ENCODE data around the gene SPRY2.

- no peak for TF ChIP-seq BHLHE40 (IDR thresholded peaks at IDR 0.05; ENCODE audit: borderline replicate concordance)
- TF ChIP-seq, protein P1, sequence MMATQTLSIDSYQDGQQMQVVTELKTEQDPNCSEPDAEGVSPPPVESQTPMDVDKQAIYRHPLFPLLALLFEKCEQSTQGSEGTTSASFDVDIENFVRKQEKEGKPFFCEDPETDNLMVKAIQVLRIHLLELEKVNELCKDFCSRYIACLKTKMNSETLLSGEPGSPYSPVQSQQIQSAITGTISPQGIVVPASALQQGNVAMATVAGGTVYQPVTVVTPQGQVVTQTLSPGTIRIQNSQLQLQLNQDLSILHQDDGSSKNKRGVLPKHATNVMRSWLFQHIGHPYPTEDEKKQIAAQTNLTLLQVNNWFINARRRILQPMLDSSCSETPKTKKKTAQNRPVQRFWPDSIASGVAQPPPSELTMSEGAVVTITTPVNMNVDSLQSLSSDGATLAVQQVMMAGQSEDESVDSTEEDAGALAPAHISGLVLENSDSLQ (IDR thresholded peaks at IDR 0.05): no peak
- TF ChIP-seq CTBP1 (IDR thresholded peaks at IDR 0.05; ENCODE audit: borderline replicate concordance): peak; percentile 41; the same call in 1 of the 2 replicates
- no peak for TF ChIP-seq ARNT (IDR thresholded peaks at IDR 0.05)
- no peak for TF ChIP-seq FOXK2 (IDR thresholded peaks at IDR 0.05)
- no peak for TF ChIP-seq LEF1 (IDR thresholded peaks at IDR 0.05; ENCODE audit: borderline replicate concordance)
- no peak for TF ChIP-seq SP1 (IDR thresholded peaks at IDR 0.05)
- TF ChIP-seq FOXA1 (IDR thresholded peaks at IDR 0.05): no peak
- no peak for TF ChIP-seq TARDBP (IDR thresholded peaks at IDR 0.05)
- TF ChIP-seq SUZ12 (IDR thresholded peaks at IDR 0.05): no peak
Measured at GRCh38 chr13:80339912-80340650, 845 bp downstream of the SPRY2 start.

Data from HEK293T (cell line).